K562 (cell line): ENCODE measurements around the gene SF3A2. TPM values are rescaled to one million over a fixed set of nuclear protein-coding genes. Genes with fewer than 3 reads are reported as not detected.

Experiments used
- ATAC-seq: fragments of 200-7000 bp; cut with Tn5 transposase; 3 replicates; pipeline ENCODE4 v1.9.1; 2020; ENCODE audit warnings: moderate library complexity
- BruUV-seq: library from RNA; stranded (reverse); fragments of 400-500 nt; replicated peaks from 2 replicates; lab custom pipeline; 2021; lab: Mats Ljungman, UMichigan
- CTCF ChIA-PET: fragments of 300-600 bp; formaldehyde crosslinking; extraction: SDS; loops from one replicate; lab custom pipeline; 2021; ENCODE audit warnings: low intra/inter-chr PET ratio; lab: Yijun Ruan, JAX
- POLR2A ChIA-PET: fragments of 300-600, 350-650 bp; sonication (Branson Sonifier 250); formaldehyde crosslinking; extraction: SDS; loops from one replicate; lab custom pipeline; 2021; ENCODE audit warnings: antibody characterized with exemption, inconsistent platforms; lab: Yijun Ruan, JAX
- DNase-seq, 4 experiments: peaks; one replicate each; pipeline versions ENCODE4 v3.0.0 to v3.0.0-alpha.2; 2011 to 2018; ENCODE audit warnings: low spot score in 3 of 4, mixed read lengths in 3 of 4; ENCODE audit errors: extremely low read depth in 1 of 4
- FAIRE-seq: peaks from 2 replicates; lab custom pipeline; 2011; peaks lifted over from hg19 to GRCh38; lab: Jason Lieb, UNC
- H2AFZ ChIP-seq: 2 replicates; pipeline ENCODE4 v1.6.0; 2011; ENCODE audit warnings: low read depth, low read length, control low read depth, inconsistent platforms
- H3K27ac ChIP-seq: fragments of 200-600 bp; 3 replicates; pipeline ENCODE4 v1.8.0; 2011; ENCODE audit warnings: low read depth, mild to moderate bottlenecking, control low read depth, inconsistent platforms, low read length, moderate library complexity, mixed read lengths; ENCODE audit errors: extremely low read depth
- H3K27me3 ChIP-seq, 2 experiments: fragments of 300-600 bp in 1 of 2; 2 replicates in 1 of 2; 3 replicates in 1 of 2; pipeline versions ENCODE4 v1.6.0 to v1.8.0; 2011; ENCODE audit warnings: inconsistent platforms in 2 of 2, low read length in 2 of 2, mild to moderate bottlenecking in 1 of 2, mixed read lengths in 1 of 2, moderate library complexity in 1 of 2; ENCODE audit not compliant: control insufficient read depth in 2 of 2, insufficient read depth in 2 of 2
- H3K36me3 ChIP-seq: fragments of 300-600 bp; 3 replicates; pipeline ENCODE4 v1.8.0; 2011; ENCODE audit warnings: mild to moderate bottlenecking, low read length, inconsistent platforms; ENCODE audit not compliant: control insufficient read depth, insufficient read depth
- H3K4me1 ChIP-seq, 2 experiments: fragments of 200-600 bp in 1 of 2; replicated peaks in 1 of 2; 2 replicates in 1 of 2; 3 replicates in 1 of 2; pipeline versions ENCODE4 v1.5.1 to v1.8.0; 2011; ENCODE audit warnings: inconsistent platforms in 2 of 2, low read length in 2 of 2, mild to moderate bottlenecking in 1 of 2, mixed read lengths in 1 of 2, moderate library complexity in 1 of 2; ENCODE audit not compliant: control insufficient read depth in 2 of 2, insufficient read depth in 2 of 2
- H3K4me2 ChIP-seq: 2 replicates; pipeline ENCODE4 v1.6.1; 2011; ENCODE audit warnings: low read length, control low read depth, inconsistent platforms, mixed read lengths; ENCODE audit not compliant: insufficient read depth
- H3K4me3 ChIP-seq: fragments of 200-600 bp; sonication (generic), shearing (Covaris generic); 2 replicates; pipeline ENCODE4 v1.5.1; 2016; ENCODE audit warnings: control low read depth, inconsistent platforms
- H3K79me2 ChIP-seq: fragments of 200-600 bp; 3 replicates; pipeline ENCODE4 v1.8.0; 2011; ENCODE audit warnings: low read length, inconsistent platforms; ENCODE audit not compliant: control insufficient read depth, insufficient read depth
- H3K9ac ChIP-seq, 2 experiments: 2 replicates each; pipeline versions ENCODE4 v1.6.0 to v1.6.1; 2011; ENCODE audit warnings: low read depth in 2 of 2, low read length in 2 of 2, control low read depth in 1 of 2, inconsistent platforms in 1 of 2, mild to moderate bottlenecking in 1 of 2, mixed read lengths in 1 of 2; ENCODE audit not compliant: insufficient read depth in 1 of 2
- H3K9me1 ChIP-seq: one replicate; pipeline ENCODE4 v1.6.0; 2011; ENCODE audit warnings: inconsistent platforms, mild to moderate bottlenecking, low read length, moderate library complexity; ENCODE audit not compliant: control insufficient read depth, insufficient read depth
- H3K9me3 ChIP-seq: replicated peaks from 2 replicates; pipeline ENCODE4 v1.5.1; 2011; ENCODE audit warnings: low read depth, low read length, inconsistent platforms; ENCODE audit not compliant: control insufficient read depth, insufficient read depth
- H4K20me1 ChIP-seq: replicated peaks from 2 replicates; pipeline ENCODE4 v1.6.1; 2011; ENCODE audit warnings: low read length, inconsistent platforms, mixed read lengths; ENCODE audit not compliant: control insufficient read depth, insufficient read depth
- CBX1 ChIP-seq: sonication (generic); IDR thresholded peaks from 2 replicates; pipeline ENCODE4 v1.6.1; 2016; ENCODE audit warnings: antibody characterized with exemption, low read depth, mild to moderate bottlenecking
- CTCF ChIP-seq, 3 experiments: IDR thresholded peaks in 2 of 3; conservative IDR thresholded peaks in 1 of 3; 2 replicates each; pipeline ENCODE4 v1.5.1; 2011 to 2012; ENCODE audit warnings: low read length in 3 of 3, mild to moderate bottlenecking in 3 of 3, control low read depth in 2 of 3, improper control_type of control experiment in 1 of 3, inconsistent platforms in 1 of 3, low read depth in 1 of 3, mixed read lengths in 1 of 3, moderate library complexity in 1 of 3; ENCODE audit not compliant: insufficient read depth in 2 of 3
- ELK3 ChIP-seq: fragments of 450-650 bp; formaldehyde crosslinking; IDR thresholded peaks from 2 replicates; pipeline ENCODE4 v1.4.0; 2020; ENCODE audit warnings: mild to moderate bottlenecking
- KDM5B ChIP-seq: fragments of 200-600 bp; sonication (generic); IDR thresholded peaks from 2 replicates; pipeline ENCODE4 v1.6.1; 2012; ENCODE audit warnings: low read depth, mild to moderate bottlenecking, moderate library complexity, low read length, control low read depth, inconsistent platforms; ENCODE audit not compliant: insufficient replicate concordance
- KLF1 ChIP-seq: fragments of 450-650 bp; IDR thresholded peaks from 2 replicates; pipeline ENCODE4 v1.6.1; 2016; ENCODE audit warnings: missing genetic modification characterization, missing compliant biosample characterization
- POLR2A ChIP-seq: fragments of 450-650 bp; conservative IDR thresholded peaks from 2 replicates; pipeline ENCODE4 v1.6.1; 2016
- POLR2AphosphoS2 ChIP-seq: IDR thresholded peaks from 2 replicates; pipeline ENCODE4 v1.6.1; 2012; ENCODE audit warnings: low read length, improper control_type of control experiment
- POLR2B ChIP-seq: fragments of 450-650 bp; IDR thresholded peaks from 2 replicates; pipeline ENCODE4 v1.6.1; 2018; ENCODE audit warnings: low read depth; ENCODE audit not compliant: partially characterized antibody
- RAD21 ChIP-seq, 2 experiments: fragments of 250-450 bp in 1 of 2; fragments of 450-650 bp in 1 of 2; sonication (Bioruptor Pico) in 1 of 2; formaldehyde crosslinking in 1 of 2; IDR thresholded peaks in 1 of 2; conservative IDR thresholded peaks in 1 of 2; 2 replicates each; pipeline versions ENCODE4 v1.4.0 to v1.8.0; 2020 to 2022; ENCODE audit warnings: mild to moderate bottlenecking in 2 of 2, moderate library complexity in 1 of 2
- RBFOX2 ChIP-seq: fragments of 200-400 bp; formaldehyde crosslinking; IDR thresholded peaks from 2 replicates; pipeline ENCODE4 v1.6.1; 2017; ENCODE audit warnings: low read depth, mild to moderate bottlenecking, low read length, moderate library complexity
- RBM22 ChIP-seq: fragments of 200-400 bp; formaldehyde crosslinking; IDR thresholded peaks from 2 replicates; pipeline ENCODE4 v1.6.1; 2018; ENCODE audit warnings: low read length, low read depth; ENCODE audit not compliant: poor library complexity, severe bottlenecking
- RFX7 ChIP-seq: fragments of 250-450 bp; sonication (Bioruptor Pico); IDR thresholded peaks from 2 replicates; pipeline ENCODE4 v1.5.1; 2021; ENCODE audit warnings: mild to moderate bottlenecking
- SMC3 ChIP-seq: conservative IDR thresholded peaks from 2 replicates; pipeline ENCODE4 v1.6.1; 2011; ENCODE audit warnings: low read depth, low read length, improper control_type of control experiment; ENCODE audit not compliant: insufficient read depth
- STAG1 ChIP-seq: sonication (generic); formaldehyde crosslinking; IDR thresholded peaks from 2 replicates; pipeline ENCODE4 v1.5.0; 2020; ENCODE audit warnings: missing genetic modification reagents, borderline replicate concordance
- XRCC5 ChIP-seq: fragments of 200-400 bp; formaldehyde crosslinking; IDR thresholded peaks from 2 replicates; pipeline ENCODE4 v1.6.1; 2017; ENCODE audit warnings: low read depth, mild to moderate bottlenecking, low read length
- ZNF280A ChIP-seq: fragments of 450-650 bp; IDR thresholded peaks from 2 replicates; pipeline ENCODE4 v1.6.1; 2018; ENCODE audit warnings: mild to moderate bottlenecking, low read depth; ENCODE audit not compliant: partially characterized antibody
- ZNF780A ChIP-seq: fragments of 250-450 bp; sonication (Bioruptor Pico); IDR thresholded peaks from 2 replicates; pipeline ENCODE4 v1.5.0; 2021; ENCODE audit warnings: mild to moderate bottlenecking
- WGBS: fragments of 100-300 bp; shearing (Covaris generic); methylation state at CpG from one replicate; pipeline ENCODE4 v1.1.6; 2016; ENCODE audit warnings: low coverage, mixed read lengths; ENCODE audit not compliant: insufficient coverage; ENCODE audit errors: missing lambda C conversion rate; 5-methylcytosine and 5-hydroxymethylcytosine counted together
- in situ Hi-C: fragments of 300-500 bp; cut with MboI; formaldehyde crosslinking; loops from 4 replicates; pipeline ENCODE4 v1.15.0; 2018; ENCODE audit warnings: inconsistent platforms, mixed read lengths
- intact Hi-C: fragments of 100-400 bp; cut with micrococcal nuclease; formaldehyde crosslinking; loops from 2 replicates; pipeline ENCODE4 v1.14.2; 2022
- polyA plus RNA-seq, 8 experiments: library from polyadenylated mRNA; depleted of rRNA in 4 of 8; stranded (reverse) in 5 of 8; unstranded in 3 of 8; fragments of >200 nt; fragmentation: Nextera tagmentation in 2 of 8; fragmentation: Illumina TruSeq in 1 of 8; extraction: Ambion mirVana in 2 of 8; extraction: Trizol in 1 of 8; gene quantifications; 2 replicates each; pipeline versions ENCODE4 v1.2.1 to v1.2.3, GENCODE V29; 2011 to 2014; ENCODE audit warnings: inconsistent platforms in 1 of 8, missing spikeins in 1 of 8
- total RNA-seq, 7 experiments: library from RNA; depleted of rRNA in 6 of 7; stranded (reverse); fragments of >200 nt in 6 of 7; fragmentation: Illumina TruSeq in 2 of 7; extraction: Trizol in 2 of 7; gene quantifications; 2 replicates each; pipeline versions ENCODE4 v1.2.1 to v1.2.3, GENCODE V29; 2011 to 2021; ENCODE audit warnings: low replicate concordance in 1 of 7

The SF3A2 gene
- total and polyA plus RNA-seq, 9 of the 15 experiments (the other 6 are each of a cell fraction or from before 2014, with no cell fraction given): 0.17 to 194 (median 22.8) TPM

GRCh38 chr19:2231621-2232221 is 4.9 kb upstream of the SF3A2 start:
- 0 out of 2 replicates have a peak, but pooled peaks cover 13% of the 10 kb centered on the region for H4K20me1 ChIP-seq
- 87% methylated on average over 21 of the region's 21 CpGs for WGBS
- CTCF ChIA-PET: no interaction called here
- TF ChIP-seq STAG1 (peak; percentile 16; the same call in 1 of the 2 replicates), POLR2A (peak; percentile 69), SMC3 (0 out of 2 replicates have a peak, but pooled peaks have one; percentile 30), RBM22 (peak; percentile 38), ZNF780A (no peak), CTCF (IDR thresholded peaks at IDR 0.05 in 2 of 3, conservative IDR thresholded peaks at IDR 0.05 in 1 of 3; ENCODE audit: insufficient read depth in 2 of 3, low read depth in 1 of 3, low read length in 3 of 3) (peak; percentile 28 to 37 (median 37); a peak in 4 of 6 replicates), CBX1 (0 out of 2 replicates have a peak, but pooled peaks have one; percentile 12), ELK3 (CRISPR knock-in tag) (no peak), RFX7 (CRISPR knock-in tag) (no peak), RAD21 (CRISPR knock-in tag; conservative IDR thresholded peaks at IDR 0.05 in 1 of 2, IDR thresholded peaks at IDR 0.05 in 1 of 2) (peak in 1 of 2 experiments; percentile 25; a peak in 1 of 4 replicates), XRCC5 (0 out of 2 replicates have a peak, but pooled peaks have one; percentile 24), POLR2AphosphoS2 (peak; percentile 70; the same call in 1 of the 2 replicates), KDM5B (peak; percentile 18), ZNF280A (no peak), POLR2B (peak; percentile 61), RBFOX2 (peak; percentile 56), KLF1 (no peak)

More at GRCh38 chr19:2231621-2232221, 4.9 kb upstream of the SF3A2 start:
- Histone ChIP-seq H3K36me3 (peaks cover 71% of the 10 kb centered on the region; the same call in 2 of the 3 replicates), H3K9me3 (no peaks in the 10 kb centered on the region), H3K79me2 (peaks cover 40% of the 10 kb centered on the region), H3K4me1 (peaks cover 0 to 82% of the 10 kb centered on the region in 2 experiments; a peak in 3 of 5 replicates), H2AFZ (no peak overlapping the region), H3K4me3 (no peak overlapping the region), H3K9ac (peak overlapping the region in 1 of 2 experiments; percentile 78; a peak in 2 of 4 replicates), H3K9me1 (no peaks in the 10 kb centered on the region), H3K27ac (no peak overlapping the region; the same call in 2 of the 3 replicates), H3K27me3 (no peaks in the 10 kb centered on the region), H3K4me2 (no peak overlapping the region)
- no peak for FAIRE-seq
- POLR2A ChIA-PET: interaction anchor here (0.6 to 1.9 kb wide), 2 partner anchors 10 to 11 kb away, joined by 3 to 9 read pairs; no protein-coding TSS in a partner anchor
- in situ Hi-C loops: loop anchor here (10.0 kb wide), 1 partner anchor 83 kb away; no protein-coding TSS in a partner anchor
- DNase-seq: no peak
- no TSS peak for BruUV-seq
- ATAC-seq: peak; percentile 14; the same call in 2 of the 3 replicates
- intact Hi-C loops: no loop called here
